ENCODE data around the gene ZGPAT.

ZGPAT gene

DNA sequence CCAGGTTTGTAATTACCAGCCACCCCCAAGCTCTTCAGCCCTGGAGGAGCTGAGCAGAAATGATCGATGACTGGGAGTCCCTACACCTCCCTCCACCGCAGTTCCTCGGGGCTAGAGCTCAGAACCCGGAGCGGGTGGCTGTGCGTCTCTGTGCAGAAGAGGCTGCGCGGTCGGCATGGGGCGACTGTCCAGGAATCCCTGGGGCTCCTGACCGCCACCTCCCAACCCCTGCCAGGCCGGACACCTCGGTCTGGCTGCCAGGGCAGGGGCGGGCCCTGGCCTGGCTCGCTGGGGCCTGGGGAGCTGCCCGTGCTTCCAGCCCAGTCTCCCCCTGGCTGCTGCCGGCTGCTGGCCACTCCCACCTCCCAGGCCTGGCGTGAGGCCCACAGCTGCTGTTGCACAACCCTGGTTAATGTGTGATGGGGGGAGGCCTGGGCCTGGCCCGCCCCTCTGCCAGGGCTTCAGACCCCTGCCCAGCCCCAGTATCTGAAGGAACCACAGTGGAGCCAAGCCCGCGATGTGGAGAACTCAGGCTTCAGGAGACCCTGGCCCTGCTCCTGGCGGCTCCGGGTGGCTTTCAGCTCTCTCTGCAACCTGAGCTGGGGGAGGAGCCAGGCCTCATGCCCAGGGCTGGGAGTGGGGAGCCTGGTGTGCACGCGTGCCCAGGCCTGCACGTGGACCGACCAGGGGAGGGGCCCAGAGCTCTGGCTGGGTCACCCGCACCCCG, 33.0 kb downstream of the ZGPAT start:
- Histone ChIP-seq H3K4me1 (ENCODE audit: insufficient read depth, low read length) (no peaks in the 10 kb centered on the region), H3K9me3 (ENCODE audit: insufficient read depth, low read depth, low read length) (no peaks in the 10 kb centered on the region), H3K27ac (ENCODE audit: low read length) (no peak overlapping the region), H3K27me3 (ENCODE audit: insufficient read depth, low read length) (no peaks in the 10 kb centered on the region; the same call in 1 of the 2 replicates), H3K4me3 (ENCODE audit: low read length) (peak overlapping the region; percentile 76), H3K36me3 (ENCODE audit: insufficient read depth, low read depth, low read length) (peaks cover 16% of the 10 kb centered on the region), H3K9ac (ENCODE audit: low read depth, low read length) (peak overlapping the region; percentile 76; the same call in 1 of the 2 replicates)

DNA sequence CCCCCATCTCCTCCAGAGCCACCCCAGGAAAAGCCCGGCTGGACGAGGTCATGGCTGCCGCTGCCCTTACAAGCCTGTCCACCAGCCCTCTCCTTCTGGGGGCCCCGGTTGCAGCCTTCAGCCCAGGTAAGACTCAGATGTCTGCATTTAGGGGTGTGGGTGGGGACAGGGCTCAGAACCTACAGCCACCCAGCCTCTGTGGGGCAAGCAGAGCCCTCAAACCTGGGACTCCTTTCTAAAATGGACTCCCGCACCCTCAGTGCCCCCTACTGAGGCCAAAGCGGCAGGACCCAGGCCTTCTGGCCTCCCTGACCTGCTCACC, 33.5 kb downstream of the ZGPAT start:
- Histone ChIP-seq H3K9ac (ENCODE audit: low read depth, low read length) (peak overlapping the region; percentile 76), H3K9me3 (ENCODE audit: insufficient read depth, low read depth, low read length) (no peaks in the 10 kb centered on the region), H3K27me3 (ENCODE audit: insufficient read depth, low read length) (no peaks in the 10 kb centered on the region; the same call in 1 of the 2 replicates), H3K4me1 (ENCODE audit: insufficient read depth, low read length) (no peaks in the 10 kb centered on the region), H3K36me3 (ENCODE audit: insufficient read depth, low read depth, low read length) (peaks cover 14% of the 10 kb centered on the region; the same call in 1 of the 2 replicates), H3K27ac (ENCODE audit: low read length) (no peak overlapping the region), H3K4me3 (ENCODE audit: low read length) (peak overlapping the region; percentile 76)

DNA sequence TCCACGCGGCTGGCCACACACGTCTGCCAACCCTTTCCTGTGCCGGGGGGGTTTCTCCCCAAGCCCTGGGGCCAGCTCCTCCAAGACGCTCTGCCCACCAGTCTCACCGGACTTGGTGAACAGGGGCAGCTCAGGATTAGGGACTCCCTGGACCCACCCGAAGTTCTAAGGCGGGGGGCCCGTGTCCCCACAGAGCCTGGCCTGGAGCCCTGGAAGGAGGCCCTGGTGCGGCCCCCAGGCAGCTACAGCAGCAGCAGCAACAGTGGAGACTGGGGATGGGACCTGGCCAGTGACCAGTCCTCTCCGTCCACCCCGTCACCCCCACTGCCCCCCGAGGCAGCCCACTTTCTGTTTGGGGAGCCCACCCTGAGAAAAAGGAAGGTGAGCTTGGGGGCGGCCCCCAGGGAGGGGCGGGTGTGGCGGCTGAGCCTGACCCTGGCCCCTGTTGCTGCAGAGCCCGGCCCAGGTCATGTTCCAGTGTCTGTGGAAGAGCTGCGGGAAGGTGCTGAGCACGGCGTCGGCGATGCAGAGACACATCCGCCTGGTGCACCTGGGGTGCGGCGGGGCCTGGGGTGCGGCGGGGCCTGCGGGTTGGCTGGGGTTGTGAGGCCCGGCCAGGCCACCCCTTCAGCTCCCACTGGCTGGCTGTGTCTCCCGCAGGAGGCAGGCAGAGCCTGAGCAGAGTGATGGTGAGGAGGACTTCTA, 34.0 kb downstream of the ZGPAT start:
- Histone ChIP-seq H3K4me3 (ENCODE audit: low read length) (no peak overlapping the region; the same call in 1 of the 2 replicates), H3K27me3 (ENCODE audit: insufficient read depth, low read length) (no peaks in the 10 kb centered on the region; the same call in 1 of the 2 replicates), H3K9ac (ENCODE audit: low read depth, low read length) (peak overlapping the region; percentile 76), H3K27ac (ENCODE audit: low read length) (no peak overlapping the region), H3K4me1 (ENCODE audit: insufficient read depth, low read length) (no peaks in the 10 kb centered on the region), H3K36me3 (ENCODE audit: insufficient read depth, low read depth, low read length) (peaks cover 14% of the 10 kb centered on the region; the same call in 1 of the 2 replicates), H3K9me3 (ENCODE audit: insufficient read depth, low read depth, low read length) (no peaks in the 10 kb centered on the region)

DNA sequence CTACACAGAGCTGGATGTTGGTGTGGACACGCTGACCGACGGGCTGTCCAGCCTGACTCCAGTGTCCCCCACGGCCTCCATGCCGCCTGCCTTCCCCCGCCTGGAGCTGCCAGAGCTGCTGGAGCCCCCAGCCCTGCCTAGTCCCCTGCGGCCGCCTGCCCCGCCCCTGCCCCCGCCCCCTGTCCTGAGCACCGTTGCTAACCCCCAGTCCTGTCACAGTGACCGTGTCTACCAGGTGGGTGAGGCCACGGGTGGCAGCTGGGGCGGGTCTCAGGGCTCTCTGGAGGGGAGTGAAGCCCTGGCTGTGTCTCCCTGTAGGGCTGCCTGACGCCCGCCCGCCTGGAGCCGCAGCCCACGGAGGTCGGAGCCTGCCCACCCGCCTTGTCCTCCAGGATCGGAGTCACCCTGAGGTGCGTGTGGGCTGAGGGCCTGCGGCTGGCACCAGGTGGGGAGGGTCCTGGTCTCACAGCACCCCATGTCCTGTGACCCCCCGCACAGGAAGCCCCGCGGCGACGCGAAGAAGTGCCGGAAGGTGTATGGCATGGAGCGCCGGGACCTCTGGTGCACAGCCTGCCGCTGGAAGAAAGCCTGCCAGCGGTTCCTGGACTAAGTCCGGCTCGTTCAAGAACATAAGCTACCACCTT, 34.7 kb downstream of the ZGPAT start:
- Histone ChIP-seq H3K9ac (ENCODE audit: low read depth, low read length) (no peak overlapping the region), H3K4me1 (ENCODE audit: insufficient read depth, low read length) (no peaks in the 10 kb centered on the region), H3K36me3 (ENCODE audit: insufficient read depth, low read depth, low read length) (peaks cover 14% of the 10 kb centered on the region; the same call in 1 of the 2 replicates), H3K9me3 (ENCODE audit: insufficient read depth, low read depth, low read length) (no peaks in the 10 kb centered on the region), H3K4me3 (ENCODE audit: low read length) (no peak overlapping the region), H3K27me3 (ENCODE audit: insufficient read depth, low read length) (no peaks in the 10 kb centered on the region; the same call in 1 of the 2 replicates), H3K27ac (ENCODE audit: low read length) (no peak overlapping the region)

GRCh38 chr20:63743210-63743970, 35.6 kb downstream of the ZGPAT start:
- Histone ChIP-seq H3K9me3 (ENCODE audit: insufficient read depth, low read depth, low read length) (no peaks in the 10 kb centered on the region), H3K9ac (ENCODE audit: low read depth, low read length) (no peak overlapping the region), H3K4me1 (ENCODE audit: insufficient read depth, low read length) (no peaks in the 10 kb centered on the region), H3K36me3 (ENCODE audit: insufficient read depth, low read depth, low read length) (peaks cover 14% of the 10 kb centered on the region; the same call in 1 of the 2 replicates), H3K27ac (ENCODE audit: low read length) (no peak overlapping the region), H3K27me3 (ENCODE audit: insufficient read depth, low read length) (no peaks in the 10 kb centered on the region; the same call in 1 of the 2 replicates), H3K4me3 (ENCODE audit: low read length) (no peak overlapping the region)

DNA sequence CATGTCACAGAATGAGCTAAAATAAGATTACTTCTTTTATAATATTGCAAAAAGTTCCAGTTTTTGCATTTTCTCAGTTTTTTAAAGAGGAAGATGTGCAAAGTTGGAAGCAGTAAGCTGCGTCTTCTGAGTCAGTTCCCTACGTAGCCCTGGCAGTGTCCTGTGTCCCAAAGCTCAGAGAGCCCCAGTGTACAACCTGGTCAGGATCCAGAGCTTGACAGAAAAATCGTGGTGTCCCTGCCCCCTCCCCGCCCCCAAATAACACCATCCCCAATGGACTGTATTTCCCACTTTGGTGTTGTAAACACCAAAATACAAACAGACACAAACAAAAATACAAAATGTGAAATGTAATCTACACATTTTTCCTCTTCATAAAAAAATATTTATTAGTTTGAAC, 36.3 kb downstream of the ZGPAT start:
- Histone ChIP-seq H3K36me3 (ENCODE audit: insufficient read depth, low read depth, low read length) (peaks cover 14% of the 10 kb centered on the region; the same call in 1 of the 2 replicates), H3K9me3 (ENCODE audit: insufficient read depth, low read depth, low read length) (no peaks in the 10 kb centered on the region), H3K27me3 (ENCODE audit: insufficient read depth, low read length) (no peaks in the 10 kb centered on the region), H3K9ac (ENCODE audit: low read depth, low read length) (no peak overlapping the region), H3K27ac (ENCODE audit: low read length) (no peak overlapping the region), H3K4me3 (ENCODE audit: low read length) (no peak overlapping the region), H3K4me1 (ENCODE audit: insufficient read depth, low read length) (no peaks in the 10 kb centered on the region)

DNA sequence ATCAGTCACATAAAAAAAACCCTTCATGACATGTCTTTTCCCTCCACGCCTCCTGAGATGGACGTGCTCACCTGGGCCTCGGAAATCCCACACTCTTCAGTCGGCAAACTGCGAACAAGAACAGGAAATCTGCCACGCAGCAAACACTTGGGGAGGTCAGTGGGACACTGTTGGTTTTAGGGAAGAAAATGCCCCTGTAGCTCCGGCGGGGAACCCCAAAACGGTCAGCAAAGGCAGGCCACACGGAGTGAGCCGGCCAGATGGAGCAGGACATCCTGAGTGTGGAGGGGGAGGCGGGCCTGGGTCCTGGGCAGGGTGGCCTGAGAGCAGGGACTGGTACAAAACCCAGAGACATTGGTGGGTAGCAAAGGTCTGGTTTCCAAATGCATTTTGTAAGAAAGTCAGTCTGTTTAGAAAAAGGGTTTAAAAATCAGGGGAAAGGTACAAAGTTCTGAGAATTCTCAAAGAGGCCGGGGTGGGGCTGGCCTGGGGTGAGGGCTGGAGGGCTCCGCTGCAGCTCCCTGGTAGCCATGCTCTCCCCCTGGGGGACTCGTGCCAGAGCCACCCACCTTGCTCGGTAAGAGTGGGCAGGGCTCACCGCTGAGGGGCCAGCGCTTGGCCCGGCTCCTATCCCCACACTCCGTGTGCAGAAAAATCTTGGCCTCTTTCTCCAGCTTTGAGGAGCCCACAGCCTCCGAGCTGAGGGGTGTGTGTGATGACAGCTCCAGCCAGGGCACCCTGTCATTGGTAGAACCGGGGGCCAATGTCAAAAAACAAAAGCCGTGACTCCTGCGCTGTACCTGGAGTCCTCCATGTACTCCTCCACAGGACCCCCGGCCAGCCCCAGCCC, 37.0 kb downstream of the ZGPAT start:
- Histone ChIP-seq H3K27me3 (ENCODE audit: insufficient read depth, low read length) (no peaks in the 10 kb centered on the region), H3K9ac (ENCODE audit: low read depth, low read length) (no peak overlapping the region), H3K36me3 (ENCODE audit: insufficient read depth, low read depth, low read length) (peaks cover 14% of the 10 kb centered on the region; the same call in 1 of the 2 replicates), H3K9me3 (ENCODE audit: insufficient read depth, low read depth, low read length) (no peaks in the 10 kb centered on the region), H3K27ac (ENCODE audit: low read length) (no peak overlapping the region), H3K4me3 (ENCODE audit: low read length) (no peak overlapping the region), H3K4me1 (ENCODE audit: insufficient read depth, low read length) (no peaks in the 10 kb centered on the region)

DNA sequence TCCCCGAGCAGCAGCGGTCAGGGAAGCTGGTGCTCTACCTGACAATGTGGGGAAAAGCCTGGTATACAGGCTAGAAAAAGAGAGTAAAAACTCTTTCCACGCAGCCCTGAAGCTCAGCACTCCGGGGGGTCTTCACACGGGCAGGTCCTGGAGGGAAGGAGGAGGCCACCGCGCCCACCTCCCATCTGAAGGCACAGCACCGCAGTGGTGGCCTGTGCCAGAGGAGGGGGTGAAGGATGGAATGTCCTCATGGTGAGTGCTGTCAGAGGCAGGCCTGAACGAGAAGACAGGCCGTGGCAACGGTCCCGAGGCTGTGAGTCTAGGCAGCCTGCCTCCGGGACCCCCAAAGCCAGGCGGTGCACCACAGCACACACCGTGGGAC, 37.6 kb downstream of the ZGPAT start:
- Histone ChIP-seq H3K9ac (ENCODE audit: low read depth, low read length) (no peak overlapping the region), H3K36me3 (ENCODE audit: insufficient read depth, low read depth, low read length) (peaks cover 14% of the 10 kb centered on the region; the same call in 1 of the 2 replicates), H3K27ac (ENCODE audit: low read length) (no peak overlapping the region), H3K27me3 (ENCODE audit: insufficient read depth, low read length) (no peaks in the 10 kb centered on the region), H3K9me3 (ENCODE audit: insufficient read depth, low read depth, low read length) (no peaks in the 10 kb centered on the region), H3K4me1 (ENCODE audit: insufficient read depth, low read length) (no peaks in the 10 kb centered on the region), H3K4me3 (ENCODE audit: low read length) (no peak overlapping the region)

DNA sequence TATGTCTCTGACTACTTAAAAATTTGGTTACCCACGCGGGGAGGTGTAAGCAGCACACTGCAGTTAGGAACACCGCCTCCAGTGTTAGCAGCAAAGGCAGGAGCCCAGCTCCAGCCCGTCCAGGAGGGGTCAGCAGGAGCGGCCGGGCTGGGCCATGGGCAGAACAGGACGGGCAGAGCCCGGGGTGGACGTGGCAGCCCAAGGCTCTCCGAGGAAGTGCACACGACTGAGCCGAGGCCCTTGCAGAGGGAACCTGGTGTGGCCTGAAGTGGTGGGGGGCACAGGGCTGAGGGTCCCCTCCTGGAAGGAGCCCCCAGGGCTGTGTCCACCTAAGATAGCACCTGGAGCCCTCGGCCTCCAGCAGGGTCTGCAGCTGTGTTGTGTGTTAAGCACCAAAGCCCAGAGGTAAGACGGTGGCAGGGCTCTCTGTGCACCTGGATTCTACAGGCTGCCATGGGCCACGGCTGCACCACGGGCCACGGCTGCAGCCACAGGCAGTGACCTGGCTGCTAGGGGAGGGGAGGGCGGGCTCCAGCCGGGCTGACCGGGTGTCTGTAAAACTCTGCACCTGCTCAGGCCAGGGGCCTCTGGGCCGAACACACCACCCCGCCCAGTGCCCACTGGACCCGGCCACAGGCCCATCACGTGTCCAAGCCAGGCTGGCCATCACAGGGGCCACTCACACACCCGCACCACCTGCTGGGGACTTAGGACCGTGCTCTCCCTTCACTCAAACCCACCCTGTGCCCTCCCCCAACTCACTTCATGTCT, 38.3 kb downstream of the ZGPAT start:
- peaks cover 14% of the 10 kb centered on the region; the same call in 1 of the 2 replicates for H3K36me3 ChIP-seq (ENCODE audit: insufficient read depth, low read depth, low read length)
- H3K4me3 ChIP-seq (ENCODE audit: low read length): no peak overlapping the region
- H3K4me1 ChIP-seq (ENCODE audit: insufficient read depth, low read length): no peaks in the 10 kb centered on the region
- no peak overlapping the region for H3K27ac ChIP-seq (ENCODE audit: low read length)
- H3K9me3 ChIP-seq (ENCODE audit: insufficient read depth, low read depth, low read length): no peaks in the 10 kb centered on the region
- H3K27me3 ChIP-seq (ENCODE audit: insufficient read depth, low read length): no peaks in the 10 kb centered on the region
- H3K9ac ChIP-seq (ENCODE audit: low read depth, low read length): no peak overlapping the region

DNA sequence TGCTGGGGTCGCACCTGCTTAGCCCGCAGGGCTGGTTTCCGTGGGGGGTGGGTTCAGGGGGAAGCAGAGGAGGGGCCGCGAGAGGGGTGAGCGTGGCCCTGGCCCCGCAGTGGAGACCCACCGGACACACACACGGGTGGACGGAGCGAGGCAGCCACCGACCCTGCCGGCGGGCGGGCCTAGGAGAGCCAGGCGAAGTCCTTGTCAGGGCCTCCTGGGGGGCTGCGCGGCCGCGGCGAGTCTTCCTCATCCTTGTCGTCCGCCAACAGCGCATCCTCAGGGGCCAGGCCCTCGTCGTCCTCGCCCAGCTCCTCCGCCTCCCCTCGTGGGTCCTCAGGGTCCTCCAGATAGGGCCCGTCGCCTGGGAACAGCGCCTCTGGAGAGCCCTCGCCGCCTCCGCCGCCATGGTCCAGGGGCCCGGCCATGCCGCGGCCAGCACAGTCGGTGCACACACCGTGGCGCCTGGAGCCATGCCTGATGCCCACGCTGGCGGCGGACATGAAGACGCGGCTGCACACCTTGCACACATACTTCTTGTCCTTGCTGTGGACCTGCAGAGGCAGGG, 39.0 kb downstream of the ZGPAT start:
- Histone ChIP-seq H3K27me3 (ENCODE audit: insufficient read depth, low read length) (no peaks in the 10 kb centered on the region), H3K27ac (ENCODE audit: low read length) (no peak overlapping the region), H3K4me3 (ENCODE audit: low read length) (no peak overlapping the region), H3K9me3 (ENCODE audit: insufficient read depth, low read depth, low read length) (no peaks in the 10 kb centered on the region), H3K9ac (ENCODE audit: low read depth, low read length) (no peak overlapping the region), H3K4me1 (ENCODE audit: insufficient read depth, low read length) (no peaks in the 10 kb centered on the region), H3K36me3 (ENCODE audit: insufficient read depth, low read depth, low read length) (peaks cover 14% of the 10 kb centered on the region; the same call in 1 of the 2 replicates)
